DMS79 treated with DMSO at 0.1 percent for 48 hours (cell line): ENCODE data around the gene ZNF232.
A peak's percentile ranks its signal among the peaks of the same experiment; 100 is the strongest.
"Not testable (repeated sequence)": the region's sequence is repeated elsewhere in the genome, so short reads cannot be mapped to it uniquely, and the experiment has no call there.

Experiments
- DNase-seq: peaks from one replicate; lab custom pipeline; 2025; lab: John Stamatoyannopoulos, UW

The ZNF232 gene

GRCh38 chr17:5129770-5130169 is 18.1 kb upstream of the ZNF232 start:
- not testable (repeated sequence) for DNase-seq

- DNase-seq, result no peak
These were observed 17.3 kb upstream of the ZNF232 start for GRCh38 chr17:5128905-5129535.

- DNase-seq, result not testable (repeated sequence)
These were observed 16.7 kb upstream of the ZNF232 start for GRCh38 chr17:5128387-5128786.

GRCh38 chr17:5127910-5128309 is 16.2 kb upstream of the ZNF232 start:
- no peak for DNase-seq

- no peak for DNase-seq
These were observed 15.2 kb upstream of the ZNF232 start for GRCh38 chr17:5126719-5127488.

GRCh38 chr17:5124896-5125295 is 13.2 kb upstream of the ZNF232 start:
- DNase-seq, result not testable (repeated sequence)

- DNase-seq, result not testable (repeated sequence)
These were observed 12.6 kb upstream of the ZNF232 start for GRCh38 chr17:5124125-5124760.

- DNase-seq, result no peak
These were observed 11.9 kb upstream of the ZNF232 start for GRCh38 chr17:5123343-5124124.

GRCh38 chr17:5122586-5123342 is 11.1 kb upstream of the ZNF232 start:
- peak; percentile 33 for DNase-seq

- not testable (repeated sequence) for DNase-seq
These were observed 10.4 kb upstream of the ZNF232 start for GRCh38 chr17:5122056-5122455.

GRCh38 chr17:5121186-5121841 is 9.6 kb upstream of the ZNF232 start:
- DNase-seq, result no peak

GRCh38 chr17:5120436-5121185 is 8.9 kb upstream of the ZNF232 start:
- not testable (repeated sequence) for DNase-seq

GRCh38 chr17:5120036-5120435 is 8.4 kb upstream of the ZNF232 start:
- no peak for DNase-seq

GRCh38 chr17:5118219-5118618 is 6.5 kb upstream of the ZNF232 start:
- no peak for DNase-seq

- DNase-seq, result no peak
These were observed 4.3 kb upstream of the ZNF232 start, which contains the start of gene USP6 for GRCh38 chr17:5115673-5116651. Gene USP6 (plus strand): TSS chr17:5116032. CDS start chr17:5130368, 14,336 bp downstream.

GRCh38 chr17:5110816-5111215 is 862 bp downstream of the ZNF232 start:
- peak; percentile 38 for DNase-seq

- no peak for DNase-seq
These were observed 10.8 kb downstream of the ZNF232 start for GRCh38 chr17:5100832-5101231.

GRCh38 chr17:5099271-5099670 is 12.4 kb downstream of the ZNF232 start:
- DNase-seq, result no peak
